D341Med (cell line): ENCODE data around the gene PPP1R3E.

Experiments
- DNase-seq: peaks from one replicate; pipeline ENCODE4 v3.0.0; 2012; ENCODE audit warnings: low spot score

The PPP1R3E gene

DNA sequence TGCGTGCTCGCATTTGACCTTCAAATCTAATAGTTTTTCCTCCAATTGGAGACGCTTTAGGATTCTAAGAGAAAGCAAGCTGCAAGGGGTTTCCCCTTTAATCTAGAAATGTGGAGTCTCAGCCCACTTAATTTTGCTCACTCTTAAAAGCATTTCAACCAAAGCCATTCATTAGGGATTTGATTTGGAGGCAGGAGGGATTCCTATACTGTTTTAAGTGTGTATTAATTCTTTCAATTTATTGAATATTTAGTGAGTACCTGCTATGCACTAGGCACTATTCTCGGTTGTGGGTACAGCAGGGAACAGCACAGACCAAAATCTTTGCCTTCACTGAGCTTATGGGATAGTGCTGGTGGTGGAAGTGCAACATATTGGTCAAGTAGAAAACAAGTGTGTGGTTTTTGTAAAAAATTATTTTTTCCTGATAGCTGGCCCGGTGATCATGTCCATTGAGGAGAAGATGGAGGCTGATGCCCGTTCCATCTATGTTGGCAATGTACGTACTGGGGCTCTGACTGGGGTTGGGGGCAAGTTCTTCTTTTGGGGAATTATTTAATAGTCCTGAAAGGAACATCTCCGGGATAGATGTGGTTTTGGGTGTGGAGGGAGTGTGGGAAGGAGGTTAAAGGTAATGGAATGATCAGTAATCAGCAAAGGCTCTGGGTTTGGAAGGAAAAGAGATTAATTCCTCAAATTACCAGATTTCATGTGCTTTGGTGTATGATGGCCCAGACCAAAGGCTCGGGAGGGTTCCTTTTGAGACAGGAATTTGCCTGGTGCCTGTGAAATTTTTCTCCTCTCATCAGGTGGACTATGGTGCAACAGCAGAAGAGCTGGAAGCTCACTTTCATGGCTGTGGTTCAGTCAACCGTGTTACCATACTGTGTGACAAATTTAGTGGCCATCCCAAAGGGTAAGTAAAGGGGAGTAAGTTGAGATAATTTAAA lies 20.2 kb upstream of the PPP1R3E start:
- DNase-seq, result no peak

DNA sequence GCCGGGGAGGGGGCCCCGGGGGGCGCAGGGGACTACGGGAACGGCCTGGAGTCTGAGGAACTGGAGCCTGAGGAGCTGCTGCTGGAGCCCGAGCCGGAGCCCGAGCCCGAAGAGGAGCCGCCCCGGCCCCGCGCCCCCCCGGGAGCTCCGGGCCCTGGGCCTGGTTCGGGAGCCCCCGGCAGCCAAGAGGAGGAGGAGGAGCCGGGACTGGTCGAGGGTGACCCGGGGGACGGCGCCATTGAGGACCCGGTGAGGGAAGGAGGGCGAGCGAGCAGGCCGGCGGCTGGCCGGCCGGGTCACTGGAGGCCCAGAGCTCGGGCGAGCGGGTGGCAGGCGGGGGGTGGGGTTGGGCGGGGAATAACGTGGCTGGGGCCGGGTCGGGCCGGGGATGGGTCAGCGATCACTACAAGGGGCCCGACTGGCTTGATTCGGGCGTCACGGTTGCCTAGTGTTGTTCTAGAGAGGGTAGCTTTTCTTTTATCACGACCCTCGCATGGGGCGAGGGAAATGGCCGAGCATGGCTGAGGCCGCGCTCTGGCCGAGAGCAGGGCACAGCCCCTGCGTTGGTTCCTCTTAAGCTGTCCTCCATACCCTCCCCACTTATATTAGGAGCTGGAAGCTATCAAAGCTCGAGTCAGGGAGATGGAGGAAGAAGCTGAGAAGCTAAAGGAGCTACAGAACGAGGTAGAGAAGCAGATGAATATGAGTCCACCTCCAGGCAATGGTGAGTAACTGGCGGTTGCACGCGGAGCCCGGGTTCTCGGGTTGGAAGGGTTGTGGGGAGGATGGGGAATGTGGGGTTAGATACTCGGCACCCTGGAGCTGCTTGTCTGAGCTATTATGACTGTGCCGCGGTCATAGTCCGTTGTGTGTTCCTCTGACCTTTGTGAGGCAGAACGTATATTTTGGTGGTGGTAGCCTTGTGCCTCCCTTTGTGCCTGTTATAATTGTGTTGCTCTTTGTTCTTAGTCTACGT lies 19.2 kb upstream of the PPP1R3E start:
- DNase-seq, result peak; percentile 69

DNA sequence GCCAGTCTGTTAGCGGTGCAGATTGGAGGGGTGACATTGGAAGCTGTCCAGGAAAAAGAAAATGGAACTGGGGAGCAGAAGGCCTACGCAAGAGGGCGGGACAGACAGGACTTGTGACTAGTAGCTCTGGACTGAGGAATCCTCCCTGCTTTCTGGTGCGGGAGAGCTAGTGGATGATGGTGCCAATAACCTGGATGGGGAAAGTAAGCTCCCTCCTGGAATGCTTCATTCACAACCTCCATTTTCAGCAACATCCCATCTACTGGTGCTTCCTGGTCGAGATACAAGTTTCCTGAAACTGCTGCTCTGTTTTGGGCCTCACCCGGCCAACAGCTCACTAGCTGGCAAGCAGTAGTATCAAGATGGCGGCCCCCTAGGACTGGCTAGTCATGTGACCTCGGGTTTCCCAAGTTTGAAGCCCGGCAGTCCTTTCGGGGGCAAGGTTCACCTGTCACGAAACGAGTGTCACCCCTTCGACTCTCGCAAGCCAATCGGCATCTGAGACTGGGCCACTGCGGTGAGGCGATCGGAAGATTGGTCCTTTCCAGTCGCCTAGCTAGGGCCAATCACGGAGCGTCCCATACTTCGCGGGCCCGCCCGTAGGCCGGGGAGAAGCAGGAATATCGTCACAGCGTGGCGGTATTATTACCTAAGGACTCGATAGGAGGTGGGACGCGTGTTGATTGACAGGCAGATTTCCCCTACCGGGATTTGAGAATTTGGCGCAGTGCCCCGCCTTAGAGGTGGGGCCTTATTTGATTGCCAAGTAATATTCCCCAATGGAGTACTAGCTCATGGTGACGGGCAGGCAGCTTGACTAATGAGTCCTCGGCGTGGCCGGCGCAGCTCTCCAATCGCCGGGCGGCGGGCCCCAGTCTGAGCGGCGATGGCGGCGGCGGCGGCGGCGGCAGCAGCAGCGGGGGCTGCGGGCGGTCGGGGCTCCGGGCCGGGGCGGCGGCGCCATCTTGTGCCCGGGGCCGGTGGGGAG lies 18.2 kb upstream of the PPP1R3E start, which contains the start of gene PABPN1:
Gene PABPN1, plus strand, starts transcription at position 874 of the 988 bp plus-strand sequence. Its CDS starts 13 bp downstream, at position 887.
- peak; percentile 97 for DNase-seq

- DNase-seq, result no peak
Observed at GRCh38 chr14:23319746-23320583, 17.3 kb upstream of the PPP1R3E start.

- no peak for DNase-seq
Observed at GRCh38 chr14:23316300-23316699, 13.6 kb upstream of the PPP1R3E start.

- DNase-seq, result no peak
Observed at GRCh38 chr14:23310546-23310945, 7.9 kb upstream of the PPP1R3E start.

DNA sequence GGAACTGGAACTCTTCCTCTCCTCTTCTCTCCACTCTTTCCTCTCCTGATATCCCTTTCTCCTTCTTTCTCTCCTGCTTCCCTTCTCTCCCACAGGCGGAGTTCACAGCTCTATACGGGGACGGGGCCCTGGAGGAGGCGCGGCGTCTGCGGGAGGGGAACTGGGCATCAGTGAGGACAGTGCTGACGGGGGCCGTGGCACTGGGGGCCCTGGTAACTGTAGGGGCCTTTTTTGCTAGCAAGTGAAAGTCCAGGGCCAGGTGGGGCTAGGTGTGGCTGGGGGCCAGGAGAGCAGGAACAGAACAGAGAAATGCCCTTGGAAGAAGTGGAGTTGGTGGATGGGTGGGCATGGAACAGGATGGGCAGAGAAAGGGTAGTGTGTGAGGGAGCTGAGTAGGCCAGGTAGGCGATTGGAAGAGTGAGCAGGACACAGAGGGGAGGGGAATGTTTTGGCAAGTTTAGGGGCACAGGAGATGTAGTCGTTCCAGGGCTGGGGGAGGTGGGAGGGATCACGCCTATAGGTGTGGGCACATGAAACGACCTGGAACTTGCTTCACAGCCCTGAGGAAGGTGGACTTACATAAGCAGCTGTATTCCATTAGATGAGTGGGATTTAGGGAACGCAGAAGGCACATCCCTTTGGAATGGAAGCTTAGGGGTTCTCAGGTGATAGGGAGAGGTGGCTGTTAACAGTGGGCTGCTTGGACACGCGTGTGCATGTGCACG lies 6.2 kb upstream of the PPP1R3E start:
- no peak for DNase-seq

- DNase-seq, result no peak
Observed at GRCh38 chr14:23307687-23308644, 5.3 kb upstream of the PPP1R3E start.

DNA sequence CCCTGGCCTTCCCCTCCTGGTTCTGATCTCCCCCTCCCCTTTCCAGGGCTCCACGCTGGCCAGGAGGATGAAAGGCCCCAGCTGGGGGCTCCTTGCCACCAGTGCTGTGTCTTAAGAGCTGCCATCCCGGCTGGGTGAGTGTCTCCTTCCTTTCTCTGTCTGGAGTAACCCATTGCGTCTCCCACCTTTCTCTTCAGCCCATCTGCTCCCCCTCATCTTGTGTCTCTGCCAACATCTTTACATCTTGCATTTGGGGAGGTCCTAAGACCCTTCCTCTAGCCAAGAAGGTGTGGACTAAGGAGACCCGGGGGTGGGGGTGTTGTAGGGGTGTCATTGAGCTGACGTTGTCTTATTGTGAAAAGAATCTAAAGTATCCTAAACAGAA lies 4.5 kb upstream of the PPP1R3E start:
- DNase-seq, result no peak

GRCh38 chr14:23306412-23307145 lies 3.9 kb upstream of the PPP1R3E start, which contains the start of gene BCL2L2:
BCL2L2 (plus strand) TSS chr14:23306833; CDS start chr14:23307768, 935 bp downstream.
- DNase-seq, result peak; percentile 88

DNA sequence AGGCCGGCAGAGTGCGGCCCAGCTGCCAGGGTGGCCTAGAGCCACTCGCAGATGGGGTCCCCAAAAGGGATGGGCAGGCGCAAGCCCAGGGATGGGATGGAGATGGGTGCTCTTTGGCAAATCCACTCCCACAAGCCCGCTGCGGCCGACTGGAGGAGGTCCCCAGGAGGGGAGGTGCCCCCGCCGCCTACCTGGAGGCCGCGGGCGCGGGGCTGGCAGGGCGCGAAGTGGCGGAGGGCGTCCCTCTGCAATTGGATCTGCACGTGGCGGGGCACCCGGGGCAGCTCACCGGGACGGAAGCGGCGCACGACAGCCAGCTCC lies 730 bp downstream of the PPP1R3E start:
- DNase-seq, result no peak

- peak; percentile 97 for DNase-seq
Observed at GRCh38 chr14:23301288-23301968, 1.2 kb downstream of the PPP1R3E start.

DNA sequence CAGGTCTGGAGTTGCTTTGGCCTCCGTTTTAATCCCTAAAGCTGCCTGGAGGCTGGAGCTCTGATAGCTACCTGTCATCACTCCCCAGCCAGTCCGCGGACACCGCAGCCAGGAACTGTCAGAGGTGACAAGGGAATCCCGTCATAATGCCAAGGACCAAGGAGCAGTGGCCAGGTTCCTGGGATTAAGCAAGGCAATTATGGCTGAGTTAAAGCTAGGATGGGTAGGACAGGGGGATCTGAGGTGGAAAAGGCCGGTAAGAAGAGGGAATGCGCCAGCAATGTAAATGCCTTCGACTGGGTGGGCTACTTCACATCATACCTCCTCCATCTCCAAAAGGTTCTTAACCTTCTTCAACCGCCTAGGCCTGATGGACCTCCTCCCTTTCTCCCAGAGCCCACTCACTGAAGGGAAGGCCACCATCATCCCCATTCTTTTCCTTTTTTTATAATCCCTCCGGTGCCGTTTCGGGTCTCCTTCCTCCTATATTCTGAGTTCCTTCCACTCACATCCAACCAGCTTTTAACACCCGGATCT lies 1.9 kb downstream of the PPP1R3E start:
- DNase-seq, result no peak

- DNase-seq, result no peak
Observed at GRCh38 chr14:23299986-23300686, 2.5 kb downstream of the PPP1R3E start.

DNA sequence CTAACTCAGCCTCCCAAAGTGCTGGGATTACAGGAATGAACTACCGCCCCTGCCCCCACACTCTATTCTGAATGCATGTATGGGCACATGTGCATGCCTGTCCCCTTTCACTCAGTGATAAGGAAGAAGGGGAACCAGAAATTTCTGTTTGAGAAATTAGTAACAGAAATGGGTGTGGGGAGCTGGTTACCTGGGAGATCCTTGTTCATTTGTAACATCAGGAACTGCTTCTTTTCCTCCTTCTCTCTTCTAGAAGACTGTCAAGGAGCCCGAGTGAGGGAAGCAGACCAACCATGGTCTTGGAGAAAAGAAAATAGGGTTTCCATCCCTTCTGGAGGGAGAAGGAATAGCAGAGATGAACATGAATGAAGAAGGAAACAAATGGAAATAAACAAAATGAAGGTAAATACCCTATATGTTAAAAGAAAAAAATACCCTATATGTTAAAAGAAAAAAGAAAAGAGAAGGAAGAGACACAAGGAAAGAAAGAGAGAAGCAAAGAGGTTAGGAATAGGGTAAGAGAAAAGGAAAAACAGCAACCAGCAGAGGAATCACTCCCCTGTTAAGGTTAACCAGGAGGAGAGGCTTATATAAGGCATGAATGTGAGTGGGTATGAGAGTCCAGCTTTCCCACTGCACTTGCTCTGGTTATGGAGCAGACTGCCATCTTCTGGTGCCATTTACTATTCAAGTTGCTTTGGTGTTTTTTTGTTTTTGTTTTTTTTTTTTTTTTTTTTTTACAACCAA lies 3.3 kb downstream of the PPP1R3E start:
- DNase-seq, result no peak
